GM21447 (cell line): ENCODE measurements around the gene SFTPB.

Source experiments
- ATAC-seq: cut with Tn5 transposase; IDR thresholded peaks from one replicate; pipeline ENCODE4 v1.9.1; 2021; ENCODE audit not compliant: unreplicated experiment

The SFTPB gene

GRCh38 chr2:85702800-85703199, 34.8 kb upstream of the SFTPB start:
- no peak for ATAC-seq

DNA sequence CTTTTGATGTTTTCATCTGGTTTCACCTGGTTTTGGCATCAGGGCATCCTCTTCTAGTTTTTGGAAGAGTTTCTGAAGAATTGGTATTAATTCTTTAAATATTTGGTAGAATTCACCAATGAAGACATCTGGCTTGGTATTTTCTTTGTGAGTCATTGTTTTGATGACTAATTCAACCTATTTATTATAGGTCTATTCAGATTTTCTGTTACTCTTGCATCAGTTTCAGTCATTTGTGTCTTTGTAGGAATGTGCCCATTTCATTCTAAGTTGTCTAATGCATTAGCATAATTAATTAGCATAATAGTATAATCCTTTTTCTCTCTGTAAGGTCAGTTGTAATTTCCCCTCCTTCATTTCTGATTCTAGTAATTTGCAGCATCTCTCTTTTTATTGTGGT, 34.2 kb upstream of the SFTPB start:
- ATAC-seq, result no peak

DNA sequence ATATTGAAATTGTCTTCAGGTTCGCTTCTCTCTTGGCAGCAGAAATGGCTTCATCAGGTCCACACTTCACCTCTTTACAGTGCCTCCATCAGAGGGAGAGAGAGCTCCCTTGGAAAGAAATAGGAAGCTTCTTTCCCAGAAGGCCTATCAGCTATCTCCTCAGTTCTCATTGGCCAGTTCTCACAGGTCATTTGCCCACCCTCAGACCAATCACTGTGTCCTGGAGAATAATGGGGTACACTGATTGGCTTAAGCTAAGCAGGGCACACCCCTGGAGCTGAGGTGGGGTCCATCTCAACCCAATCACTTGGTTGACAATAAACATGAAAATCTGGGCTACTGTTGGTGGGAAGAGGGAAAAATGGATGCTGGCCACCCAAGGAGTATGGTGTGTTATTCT, 31.3 kb upstream of the SFTPB start:
- no peak for ATAC-seq

DNA sequence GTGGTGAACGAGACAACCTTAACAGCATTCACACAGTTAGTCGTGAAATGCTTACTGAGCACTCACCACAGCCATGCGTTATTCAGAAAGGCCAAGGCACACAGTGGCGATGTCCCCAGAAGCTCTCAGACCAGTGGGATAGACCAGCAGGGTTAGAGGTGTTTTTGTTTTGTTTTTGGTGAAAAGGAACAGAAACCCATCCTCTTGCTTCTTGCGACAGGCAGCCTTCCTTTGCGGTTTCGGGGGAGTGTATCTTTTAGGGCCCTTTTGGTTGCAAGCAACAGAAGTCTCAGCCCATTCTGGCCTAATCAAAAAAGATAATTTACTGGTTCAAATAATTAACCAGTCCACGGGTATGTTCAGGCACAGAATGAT, 30.9 kb upstream of the SFTPB start:
- ATAC-seq, result no peak

DNA sequence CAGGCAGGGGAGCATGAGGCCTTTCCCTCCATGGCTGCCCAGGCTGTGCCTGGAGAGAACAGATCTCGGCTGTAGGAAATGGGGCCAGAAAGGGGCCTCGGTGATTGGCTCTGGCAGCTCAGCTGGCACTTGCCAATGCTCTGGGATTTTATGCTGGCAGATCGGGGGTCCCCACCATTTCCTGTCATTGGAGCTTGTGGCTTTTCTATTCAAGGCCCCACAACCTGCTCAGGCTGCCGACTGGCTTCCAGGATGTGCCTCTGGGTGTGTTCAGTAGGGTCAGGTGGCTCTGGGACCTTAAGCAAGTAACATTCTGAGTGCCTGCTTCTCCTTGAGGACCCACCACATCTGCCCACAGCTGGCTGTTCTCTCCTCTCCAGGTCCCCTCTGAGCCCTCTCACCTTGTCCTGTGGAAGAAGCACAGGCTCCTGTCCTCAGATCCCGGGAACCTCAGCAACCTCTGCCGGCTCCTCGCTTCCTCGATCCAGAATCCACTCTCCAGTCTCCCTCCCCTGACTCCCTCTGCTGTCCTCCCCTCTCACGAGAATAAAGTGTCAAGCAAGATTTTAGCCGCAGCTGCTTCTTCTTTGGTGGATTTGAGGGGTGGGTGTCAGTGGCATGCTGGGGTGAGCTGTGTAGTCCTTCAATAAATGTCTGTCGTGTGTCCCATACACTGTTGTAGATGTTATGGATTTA, 30.3 kb upstream of the SFTPB start:
- ATAC-seq, result no peak

DNA sequence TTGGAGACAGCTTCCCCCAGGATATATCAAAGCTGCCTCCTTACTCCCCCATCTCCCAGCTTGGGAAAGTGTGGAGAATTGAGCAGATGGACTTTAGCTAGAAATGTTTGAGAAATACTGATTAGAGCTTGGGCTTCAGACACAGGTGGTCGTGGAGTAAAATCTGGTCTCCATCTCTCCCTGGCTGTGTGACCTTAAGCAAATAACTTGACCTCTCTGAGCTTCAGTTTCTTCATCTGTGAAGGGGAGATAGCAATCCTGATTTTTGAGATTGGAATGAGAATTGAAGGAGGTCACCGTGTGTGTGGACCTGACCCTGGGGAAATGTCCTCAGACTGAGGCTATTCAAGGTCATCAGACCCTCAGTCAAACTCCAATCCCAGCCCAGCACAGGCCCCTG, 29.7 kb upstream of the SFTPB start:
- no peak for ATAC-seq

GRCh38 chr2:85697096-85697495, 29.1 kb upstream of the SFTPB start:
- ATAC-seq, result no peak

DNA sequence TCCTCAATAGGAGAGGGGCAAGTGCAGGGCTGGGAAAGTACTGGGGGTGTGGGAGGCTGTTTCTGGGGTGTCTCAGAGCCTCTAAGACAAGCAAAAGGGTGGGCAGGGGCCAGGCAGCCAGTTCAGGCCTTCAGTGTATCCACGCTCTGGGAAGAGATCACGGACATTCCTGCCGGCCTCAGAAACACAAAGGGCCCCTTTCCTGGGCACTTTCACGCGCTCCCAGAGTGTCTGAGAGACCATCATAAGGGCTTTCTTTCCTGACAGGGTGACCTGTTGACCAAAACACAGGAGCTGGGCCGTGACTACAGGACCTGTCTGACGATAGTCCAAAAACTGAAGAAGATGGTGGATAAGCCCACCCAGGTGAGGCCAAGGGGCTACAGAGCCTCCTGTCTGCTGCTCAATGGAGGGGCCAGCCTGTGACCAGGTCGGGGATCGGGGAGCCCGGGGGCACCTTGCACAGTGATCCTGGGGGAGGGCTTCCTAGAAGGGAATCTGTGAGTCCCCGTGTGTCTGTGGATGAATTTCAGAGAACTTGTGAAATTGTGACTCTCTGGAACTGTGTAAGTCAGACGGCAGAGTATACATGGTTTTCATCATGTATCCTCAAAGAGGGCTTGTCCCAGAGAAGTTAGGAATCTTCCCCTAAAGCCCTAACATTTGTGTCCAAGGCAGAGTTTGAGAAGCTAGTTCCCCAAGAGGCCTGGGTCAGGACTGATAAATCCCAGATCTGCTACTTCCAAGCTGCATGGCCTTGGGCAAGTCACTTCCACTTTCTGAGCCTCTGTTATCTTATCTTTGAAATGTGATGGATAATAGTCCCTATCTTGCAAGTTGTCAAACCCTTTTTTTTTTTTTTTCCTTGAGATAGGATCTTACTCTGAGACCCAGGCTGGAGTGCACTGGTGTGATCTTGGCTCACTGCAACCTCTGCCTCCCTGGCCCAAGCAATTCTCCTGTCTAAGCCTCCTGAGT, 28.0 kb upstream of the SFTPB start:
- no peak for ATAC-seq

DNA sequence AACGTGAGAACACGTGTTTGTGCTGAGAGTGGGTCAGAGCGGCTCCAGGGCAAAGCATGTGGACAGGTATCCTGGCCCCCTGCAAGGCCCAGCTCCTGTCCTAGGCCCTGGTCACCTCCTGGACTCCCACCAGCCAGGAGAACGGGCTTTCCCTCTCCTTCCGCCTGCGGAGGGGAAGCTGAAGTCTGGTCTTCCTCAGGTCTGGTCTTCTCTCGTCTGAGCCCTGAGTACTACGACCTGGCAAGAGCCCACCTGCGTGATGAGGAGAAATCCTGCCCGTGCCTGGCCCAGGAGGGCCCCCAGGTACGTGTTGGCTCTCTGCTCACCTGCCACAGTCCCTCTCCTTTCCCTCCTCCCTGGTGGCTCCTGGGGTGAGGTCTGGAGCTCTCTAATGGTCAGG, 27.1 kb upstream of the SFTPB start:
- ATAC-seq, result no peak

- ATAC-seq, result no peak
Measured at GRCh38 chr2:85694052-85695025, 26.3 kb upstream of the SFTPB start, which contains the start of gene GNLY. GNLY (plus strand) TSS chr2:85694358; CDS start chr2:85694419, 61 bp downstream.

- ATAC-seq, result no peak
Measured at GRCh38 chr2:85692039-85692645, 24.1 kb upstream of the SFTPB start.

DNA sequence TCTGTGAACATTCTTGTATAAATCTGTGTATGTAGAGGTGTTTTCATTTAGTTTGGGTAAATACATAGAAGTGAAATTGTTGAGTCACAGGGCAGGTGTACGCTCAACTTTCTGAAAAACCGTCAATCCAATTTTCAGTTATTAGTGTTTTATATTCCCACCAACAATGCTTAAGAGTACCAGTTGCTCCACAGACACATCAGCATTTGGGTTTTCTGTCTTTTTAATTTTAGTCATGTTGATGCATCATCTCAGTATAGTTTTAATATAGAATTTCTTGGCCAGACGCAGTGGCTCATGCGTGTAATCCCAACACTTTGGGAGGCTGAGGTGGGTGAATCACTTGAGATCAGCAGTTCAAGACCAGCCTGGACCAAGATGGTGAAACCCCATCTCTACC, 22.9 kb upstream of the SFTPB start:
- ATAC-seq, result no peak

DNA sequence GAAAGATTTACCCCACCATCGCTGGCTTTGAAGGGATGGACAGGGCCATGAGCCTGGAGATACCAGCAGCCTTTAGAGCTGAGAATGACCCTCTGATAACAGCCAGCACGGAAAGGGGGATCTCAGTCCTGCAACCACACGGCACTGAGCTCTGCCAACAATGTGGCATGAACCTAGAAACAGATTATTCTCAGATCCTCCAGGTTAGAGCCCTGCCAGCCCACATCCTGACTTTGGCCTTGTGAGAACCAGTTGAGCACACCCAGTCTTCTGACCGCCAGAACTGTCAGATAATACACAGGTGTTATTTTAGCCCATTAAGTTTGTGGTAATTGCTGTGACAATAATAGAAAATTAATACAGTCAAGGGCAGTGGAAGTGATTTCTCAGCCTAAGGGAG, 16.8 kb upstream of the SFTPB start:
- ATAC-seq, result no peak

- no peak for ATAC-seq
Measured at GRCh38 chr2:85684380-85684779, 16.4 kb upstream of the SFTPB start.

GRCh38 chr2:85682378-85682777, 14.4 kb upstream of the SFTPB start:
- ATAC-seq, result no peak

GRCh38 chr2:85681776-85682175, 13.8 kb upstream of the SFTPB start:
- no peak for ATAC-seq

DNA sequence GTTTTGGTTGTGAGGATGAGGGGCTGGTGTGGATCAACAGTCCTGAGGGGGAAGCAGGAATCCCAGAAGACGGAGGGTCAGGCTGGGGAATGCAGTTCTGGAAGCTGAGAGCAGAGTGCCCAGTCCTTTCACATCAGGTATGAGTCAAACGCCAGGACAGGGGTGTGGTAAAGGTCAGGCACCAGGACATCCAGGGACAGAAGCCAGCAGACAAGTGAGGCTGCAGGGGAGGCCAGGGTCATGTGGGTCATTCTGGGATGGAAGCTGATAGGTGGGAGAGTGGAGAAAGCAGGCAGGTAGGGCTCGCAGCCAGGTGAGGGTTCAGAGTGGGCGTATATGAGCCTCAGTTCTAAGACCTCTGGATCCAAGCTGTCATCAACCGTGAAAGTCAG, 13.4 kb upstream of the SFTPB start:
- no peak for ATAC-seq

DNA sequence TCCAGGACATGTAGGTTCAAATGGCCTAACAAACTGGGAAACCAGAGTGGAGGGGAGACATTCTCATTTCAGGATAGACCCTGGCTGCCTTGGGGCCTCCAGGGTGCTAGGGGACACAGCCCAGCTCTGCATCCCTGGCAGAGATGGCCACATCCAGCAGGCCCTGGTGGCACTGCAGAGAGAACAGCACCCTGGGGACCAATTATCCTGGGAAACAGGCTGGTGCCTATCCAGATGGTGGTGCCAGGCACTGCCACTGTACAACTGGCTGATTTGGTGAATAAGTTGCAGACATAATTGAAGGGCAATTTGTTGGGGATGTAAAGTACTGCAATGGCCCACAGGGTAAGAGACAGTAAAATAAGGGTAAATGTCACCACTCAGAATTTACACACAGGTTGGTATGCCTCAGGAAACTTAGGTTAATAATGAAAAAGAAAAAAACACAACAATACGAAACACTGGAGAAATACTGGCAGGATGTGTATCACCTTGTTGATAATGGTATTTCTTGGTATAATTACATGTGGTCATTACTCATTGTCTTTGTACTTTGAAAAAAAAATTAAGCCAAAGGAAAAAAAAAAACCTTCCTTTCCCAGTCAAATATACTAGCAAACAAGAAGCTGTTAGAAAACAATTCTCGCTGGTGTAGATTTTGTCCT, 12.8 kb upstream of the SFTPB start:
- no peak for ATAC-seq

- peak; percentile 75 for ATAC-seq
Measured at GRCh38 chr2:85678794-85679672, 11.0 kb upstream of the SFTPB start.
